DMS53 (cell line): ENCODE results near the gene KRTAP12-2.
"Not testable (repeated sequence)": the region's sequence is repeated elsewhere in the genome, so short reads cannot be mapped to it uniquely, and the experiment has no call there.

Source experiments
- DNase-seq: peaks from one replicate; lab custom pipeline; 2025; lab: John Stamatoyannopoulos, UW

Gene KRTAP12-2

GRCh38 chr21:44650265-44650972 lies 16.3 kb downstream of the KRTAP12-2 start:
- DNase-seq = no peak

- DNase-seq = no peak
Measured at GRCh38 chr21:44649521-44650100, 17.1 kb downstream of the KRTAP12-2 start.

GRCh38 chr21:44648557-44649311 lies 18.0 kb downstream of the KRTAP12-2 start:
- no peak for DNase-seq

DNA sequence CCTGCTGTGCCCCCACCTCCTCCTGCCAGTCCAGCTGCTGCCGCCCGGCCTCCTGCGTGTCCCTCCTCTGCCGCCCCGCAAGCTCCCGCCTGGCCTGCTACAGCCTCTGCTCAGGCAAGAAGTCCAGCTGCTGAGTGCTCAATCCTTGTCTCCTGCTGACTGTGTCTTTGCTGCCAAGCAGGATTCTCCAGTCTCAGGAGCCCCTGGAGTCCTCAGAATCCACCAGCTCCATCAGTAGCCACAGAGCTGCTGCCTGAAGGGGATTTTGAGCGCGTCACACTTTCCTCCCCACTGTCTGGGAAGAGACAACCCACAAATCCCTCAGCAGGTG lies 19.5 kb downstream of the KRTAP12-2 start:
- DNase-seq = no peak

- not testable (repeated sequence) for DNase-seq
Measured at GRCh38 chr21:44646366-44647221, 20.1 kb downstream of the KRTAP12-2 start, which contains the start of gene KRTAP10-11. TSS of gene KRTAP10-11 (plus strand) at chr21:44646414. CDS start at chr21:44646459, 45 bp downstream.

- DNase-seq = no peak
Measured at GRCh38 chr21:44644878-44645277, 21.8 kb downstream of the KRTAP12-2 start.

- DNase-seq = no peak
Measured at GRCh38 chr21:44643741-44644310, 22.9 kb downstream of the KRTAP12-2 start.

- DNase-seq = no peak
Measured at GRCh38 chr21:44640761-44641160, 26.0 kb downstream of the KRTAP12-2 start.

- no peak for DNase-seq
Measured at GRCh38 chr21:44639331-44639655, 27.4 kb downstream of the KRTAP12-2 start.

- DNase-seq = not testable (repeated sequence)
Measured at GRCh38 chr21:44638506-44639330, 28.0 kb downstream of the KRTAP12-2 start.

GRCh38 chr21:44637851-44638348 lies 28.8 kb downstream of the KRTAP12-2 start:
- not testable (repeated sequence) for DNase-seq

DNA sequence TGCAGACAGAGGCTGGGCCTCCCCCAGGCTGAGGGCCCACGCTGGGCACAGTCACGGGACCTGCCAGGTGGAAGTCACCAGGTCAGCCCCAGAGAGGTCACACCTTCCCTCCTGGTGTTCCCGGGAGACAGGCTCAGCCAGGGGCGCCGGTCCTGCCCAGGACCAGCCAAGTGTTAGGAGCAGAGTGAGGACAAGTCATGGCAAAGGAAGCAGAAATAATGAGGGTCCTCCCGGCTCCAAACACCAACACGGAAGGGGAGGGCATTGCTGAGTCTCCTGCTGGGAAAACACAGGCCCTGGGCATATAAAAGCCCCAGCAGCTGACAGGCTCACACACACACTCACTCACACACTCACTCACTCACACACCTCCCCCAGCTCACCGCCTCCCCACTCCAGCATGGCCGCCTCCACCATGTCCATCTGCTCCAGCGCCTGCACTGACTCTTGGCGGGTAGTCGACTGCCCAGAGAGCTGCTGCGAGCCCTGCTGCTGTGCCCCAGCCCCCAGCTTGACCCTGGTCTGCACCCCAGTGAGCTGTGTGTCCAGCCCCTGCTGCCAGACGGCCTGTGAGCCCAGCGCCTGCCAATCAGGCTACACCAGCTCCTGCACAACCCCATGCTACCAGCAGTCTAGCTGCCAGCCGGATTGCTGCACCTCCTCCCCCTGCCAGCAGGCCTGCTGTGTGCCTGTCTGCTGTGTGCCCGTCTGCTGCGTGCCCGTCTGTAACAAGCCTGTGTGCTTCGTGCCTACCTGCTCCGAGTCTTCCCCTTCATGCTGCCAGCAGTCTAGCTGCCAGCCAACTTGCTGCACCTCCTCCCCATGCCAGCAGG lies 29.5 kb downstream of the KRTAP12-2 start, which contains the start of gene KRTAP10-10:
TSS of gene KRTAP10-10 (plus strand) at position 339 of the 833 bp plus-strand sequence. CDS start at position 401, 62 bp downstream.
- DNase-seq = no peak

DNA sequence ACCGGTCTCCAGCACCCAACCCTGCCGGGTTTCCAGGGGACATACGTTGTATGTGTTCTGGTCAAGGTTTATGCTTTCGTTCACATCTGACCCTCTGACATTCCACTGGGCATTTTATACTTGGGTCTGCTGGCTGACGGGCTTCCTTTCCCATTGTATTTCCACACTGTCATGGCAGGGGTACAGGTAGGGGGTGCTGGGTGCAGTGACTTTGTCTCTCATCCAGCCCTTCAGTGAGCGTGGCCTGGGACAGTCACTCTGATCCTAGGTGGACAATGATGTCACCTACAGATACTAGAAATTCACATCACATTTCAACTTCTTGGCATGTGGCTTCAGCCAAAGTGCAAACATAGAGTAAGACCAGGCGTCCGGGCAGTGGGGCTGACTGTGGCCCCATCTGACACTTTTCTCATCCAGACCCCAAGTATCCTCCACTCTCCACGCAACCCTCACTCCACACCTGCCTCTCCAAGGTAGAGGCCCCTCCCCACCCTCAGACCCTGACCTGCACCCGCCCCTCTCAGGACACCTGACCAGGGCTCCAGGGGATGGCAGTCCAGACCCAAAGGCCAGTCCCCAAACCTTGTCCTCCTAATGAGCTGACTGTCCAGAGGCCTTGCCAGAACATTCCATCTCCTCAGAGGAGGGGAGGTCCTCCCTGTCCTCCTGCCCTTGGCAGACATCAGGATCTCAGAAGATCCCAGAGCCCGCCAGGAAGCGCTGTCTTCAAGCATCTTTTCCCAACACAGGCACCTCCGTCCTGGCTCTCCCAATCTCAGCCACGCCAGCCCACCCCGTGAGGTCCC lies 30.3 kb downstream of the KRTAP12-2 start:
- DNase-seq = no peak

GRCh38 chr21:44632067-44632466 lies 34.7 kb downstream of the KRTAP12-2 start:
- DNase-seq = no peak

DNA sequence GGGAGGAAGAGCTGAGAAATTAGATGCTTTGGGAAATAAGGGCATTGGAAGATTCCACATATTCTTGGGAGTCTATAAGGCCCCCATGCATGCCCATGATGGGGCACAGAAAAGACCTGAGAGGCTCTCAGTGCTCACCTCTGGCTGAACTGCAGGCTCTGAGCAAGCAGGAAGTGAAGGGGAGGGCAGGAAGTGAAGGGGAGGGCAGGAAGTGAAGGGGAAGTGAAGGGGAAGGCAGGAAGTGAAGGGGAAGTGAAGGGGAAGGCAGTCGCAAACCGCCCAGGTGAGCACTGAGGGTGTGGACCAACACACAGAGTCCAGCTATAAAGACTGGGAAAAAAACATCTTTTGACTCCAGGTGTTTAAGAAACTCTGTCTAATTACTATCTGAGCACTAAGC lies 36.3 kb downstream of the KRTAP12-2 start:
- DNase-seq = no peak

- no peak for DNase-seq
Measured at GRCh38 chr21:44628707-44629391, 37.9 kb downstream of the KRTAP12-2 start.

- not testable (repeated sequence) for DNase-seq
Measured at GRCh38 chr21:44627831-44628233, 38.9 kb downstream of the KRTAP12-2 start.

DNA sequence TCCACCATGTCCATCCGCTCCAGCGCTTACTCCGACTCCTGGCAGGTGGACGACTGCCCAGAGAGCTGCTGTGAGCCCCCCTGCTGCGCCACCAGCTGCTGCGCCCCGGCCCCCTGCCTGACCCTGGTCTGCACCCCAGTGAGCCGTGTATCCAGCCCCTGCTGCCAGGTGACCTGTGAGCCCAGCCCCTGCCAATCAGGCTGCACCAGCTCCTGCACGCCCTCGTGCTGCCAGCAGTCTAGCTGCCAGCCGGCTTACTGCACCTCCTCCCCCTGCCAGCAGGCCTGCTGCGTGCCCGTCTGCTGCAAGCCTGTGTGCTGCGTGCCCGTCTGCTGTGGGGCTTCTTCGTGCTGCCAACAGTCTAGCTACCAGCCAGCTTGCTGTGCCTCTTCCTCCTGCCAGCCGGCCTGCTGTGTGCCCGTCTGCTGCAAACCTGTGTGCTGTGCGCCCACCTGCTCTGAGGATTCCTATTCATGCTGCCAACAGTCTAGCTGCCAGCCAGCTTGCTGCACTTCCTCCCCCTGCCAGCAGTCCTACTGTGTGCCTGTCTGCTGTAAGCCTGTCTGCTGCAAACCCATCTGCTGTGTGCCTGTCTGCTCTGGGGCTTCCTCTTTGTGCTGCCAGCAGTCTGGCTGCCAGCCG lies 39.4 kb downstream of the KRTAP12-2 start:
- not testable (repeated sequence) for DNase-seq
